EL (cell line): ENCODE results near the gene SLC12A7.
"Not testable (repeated sequence)": the region's sequence is repeated elsewhere in the genome, so short reads cannot be mapped to it uniquely, and the experiment has no call there.

Experiments used
- DNase-seq: peaks from one replicate; pipeline ENCODE4 v3.0.0-alpha.2; 2016

SLC12A7 gene

GRCh38 chr5:1111727-1112289 is at the start of gene SLC12A7:
SLC12A7 (minus strand) TSS chr5:1112063; CDS start chr5:1111991, 72 bp downstream.
- no peak for DNase-seq

GRCh38 chr5:1161108-1161832 is 49.4 kb upstream of the SLC12A7 start:
- DNase-seq = no peak

- no peak for DNase-seq
These were observed 48.0 kb upstream of the SLC12A7 start for GRCh38 chr5:1159774-1160406.

GRCh38 chr5:1159341-1159675 is 47.4 kb upstream of the SLC12A7 start:
- no peak for DNase-seq

- no peak for DNase-seq
These were observed 46.9 kb upstream of the SLC12A7 start for GRCh38 chr5:1158647-1159340.

- DNase-seq = not testable (repeated sequence)
These were observed 45.7 kb upstream of the SLC12A7 start for GRCh38 chr5:1157461-1157986.

GRCh38 chr5:1156754-1157460 is 45.0 kb upstream of the SLC12A7 start:
- no peak for DNase-seq

- DNase-seq = no peak
These were observed 44.3 kb upstream of the SLC12A7 start for GRCh38 chr5:1156033-1156753.

- no peak for DNase-seq
These were observed 43.5 kb upstream of the SLC12A7 start for GRCh38 chr5:1155191-1156032.

- DNase-seq = no peak
These were observed 41.6 kb upstream of the SLC12A7 start for GRCh38 chr5:1153428-1153827.

- peak; percentile 14 for DNase-seq
These were observed 41.0 kb upstream of the SLC12A7 start for GRCh38 chr5:1152771-1153282.

- DNase-seq = no peak
These were observed 40.3 kb upstream of the SLC12A7 start for GRCh38 chr5:1152156-1152555.

- DNase-seq = no peak
These were observed 39.5 kb upstream of the SLC12A7 start for GRCh38 chr5:1151316-1151715.

GRCh38 chr5:1150866-1151265 is 39.0 kb upstream of the SLC12A7 start:
- DNase-seq = no peak

GRCh38 chr5:1144638-1145396 is 33.0 kb upstream of the SLC12A7 start:
- no peak for DNase-seq

- DNase-seq = no peak
These were observed 32.2 kb upstream of the SLC12A7 start for GRCh38 chr5:1144089-1144488.

GRCh38 chr5:1143670-1143951 is 31.7 kb upstream of the SLC12A7 start:
- DNase-seq = no peak

GRCh38 chr5:1142886-1143669 is 31.2 kb upstream of the SLC12A7 start:
- no peak for DNase-seq

- DNase-seq = no peak
These were observed 30.0 kb upstream of the SLC12A7 start for GRCh38 chr5:1141834-1142233.

GRCh38 chr5:1140818-1141189 is 28.9 kb upstream of the SLC12A7 start:
- no peak for DNase-seq
